Breast epithelium (tissue), 4 donors: ENCODE measurements around the gene TAF10. TPM values are rescaled to one million over a fixed set of nuclear protein-coding genes. Genes with fewer than 3 reads are reported as not detected.

Source experiments
- DNase-seq, 2 donors: peaks; one replicate each; pipeline ENCODE4 v3.0.0-alpha.2; 2019; ENCODE audit warnings: low spot score in 2 of 2
- H3K27ac ChIP-seq, 2 donors: fragments of 200-600 bp; sonication (generic) in 1 of 2; one replicate each; pipeline ENCODE4 v1.5.1; 2016 to 2019; ENCODE audit warnings: mild to moderate bottlenecking in 1 of 2
- H3K27me3 ChIP-seq, 2 donors: fragments of 200-600 bp; sonication (generic) in 1 of 2; one replicate each; pipeline versions ENCODE4 v1.5.1 to v1.6.0; 2017 to 2019; ENCODE audit warnings: control low read depth in 1 of 2, mild to moderate bottlenecking in 1 of 2
- H3K36me3 ChIP-seq: fragments of 200-600 bp; one replicate; pipeline ENCODE4 v1.5.1; 2019
- H3K4me1 ChIP-seq, 2 donors: fragments of 200-600 bp; sonication (generic); one replicate each; pipeline ENCODE4 v1.5.1; 2016 to 2019; ENCODE audit warnings: control low read depth in 1 of 2
- H3K4me3 ChIP-seq, 3 donors: fragments of 200-600 bp; sonication (generic); 1 replicate in 2 of 3; 2 replicates in 1 of 3; pipeline ENCODE4 v1.5.1; 2016 to 2019; ENCODE audit warnings: mild to moderate bottlenecking in 3 of 3, moderate library complexity in 2 of 3
- H3K9me3 ChIP-seq, 2 donors: fragments of 200-600 bp; sonication (generic) in 1 of 2; one replicate each; pipeline ENCODE4 v1.5.1; 2016 to 2019; ENCODE audit warnings: control low read depth in 1 of 2
- CTCF ChIP-seq, 3 donors: fragments of 450-650 bp; IDR thresholded peaks; one replicate each; pipeline ENCODE4 v1.5.1; 2016 to 2017; ENCODE audit warnings: antibody characterized with exemption in 3 of 3, mild to moderate bottlenecking in 3 of 3, moderate library complexity in 3 of 3
- POLR2A ChIP-seq: fragments of 450-650 bp; IDR thresholded peaks from one replicate; pipeline ENCODE4 v1.6.1; 2016; ENCODE audit warnings: antibody characterized with exemption, mild to moderate bottlenecking, moderate library complexity
- POLR2AphosphoS5 ChIP-seq, 3 donors: sonication (generic); formaldehyde crosslinking; IDR thresholded peaks; one replicate each; pipeline ENCODE4 v1.6.1; 2017; ENCODE audit warnings: antibody characterized with exemption in 3 of 3
- intact Hi-C: fragments of 100-400 bp; cut with DNase I; formaldehyde crosslinking; loops from one replicate; pipeline ENCODE4 v1.15.1; 2023; ENCODE audit warnings: low total_unique reads
- total RNA-seq, 3 donors: library from RNA; depleted of rRNA; stranded (reverse); fragments of >200 nt; gene quantifications; one replicate each; pipeline ENCODE4 v1.1.0, GENCODE V29; 2016

Gene TAF10
- total RNA-seq, 3 donors from 2014 or later, result 45.4 to 82.6 (median 54.7) TPM

GRCh38 chr11:6579681-6580080 is 32.3 kb downstream of the TAF10 start:
- no peak for TF ChIP-seq POLR2A
- TF ChIP-seq CTCF (IDR thresholded peaks at IDR 0.05), result no peak
- no peak for TF ChIP-seq POLR2AphosphoS5 (IDR thresholded peaks at IDR 0.05)
- intact Hi-C loops, result no loop called here
- H3K9me3 ChIP-seq, result peaks cover 8% of the 10 kb centered on the region in 2 donors
- peaks cover 0 to 5% of the 10 kb centered on the region in 2 donors for H3K4me1 ChIP-seq
- DNase-seq, result no peak
- no peaks in the 10 kb centered on the region for H3K27me3 ChIP-seq
- no peak overlapping the region for H3K27ac ChIP-seq
- H3K36me3 ChIP-seq, result no peaks in the 10 kb centered on the region
- H3K4me3 ChIP-seq, result no peak overlapping the region

GRCh38 chr11:6578134-6578533 is 33.9 kb downstream of the TAF10 start:
- intact Hi-C loops, result no loop called here

GRCh38 chr11:6576471-6577373 is 35.3 kb downstream of the TAF10 start:
- H3K27ac ChIP-seq, result peak overlapping the region; percentile 64 to 67
- H3K27me3 ChIP-seq, result no peaks in the 10 kb centered on the region
- no peak for DNase-seq
- H3K4me1 ChIP-seq, result peaks cover 0 to 5% of the 10 kb centered on the region in 2 donors
- no peaks in the 10 kb centered on the region for H3K36me3 ChIP-seq
- intact Hi-C loops, result no loop called here
- TF ChIP-seq CTCF (IDR thresholded peaks at IDR 0.05) (no peak), POLR2A (no peak), POLR2AphosphoS5 (IDR thresholded peaks at IDR 0.05) (no peak)
- H3K4me3 ChIP-seq, result no peak overlapping the region
- H3K9me3 ChIP-seq, result no peaks in the 10 kb centered on the region

More at GRCh38 chr11:6578134-6578533, 33.9 kb downstream of the TAF10 start:
- H3K4me3 ChIP-seq, result no peak overlapping the region
- H3K27ac ChIP-seq, result no peak overlapping the region
- H3K4me1 ChIP-seq, result peaks cover 0 to 5% of the 10 kb centered on the region in 2 donors
- H3K9me3 ChIP-seq, result peaks cover 0 to 3% of the 10 kb centered on the region in 2 donors
- no peak for DNase-seq
- H3K27me3 ChIP-seq, result no peaks in the 10 kb centered on the region
- TF ChIP-seq CTCF (IDR thresholded peaks at IDR 0.05), result no peak
- no peak for TF ChIP-seq POLR2AphosphoS5 (IDR thresholded peaks at IDR 0.05)
- H3K36me3 ChIP-seq, result no peaks in the 10 kb centered on the region

- Histone ChIP-seq H3K4me1 (peaks cover 0 to 5% of the 10 kb centered on the region in 2 donors), H3K36me3 (no peaks in the 10 kb centered on the region), H3K4me3 (no peak overlapping the region), H3K27me3 (no peaks in the 10 kb centered on the region), H3K9me3 (no peaks in the 10 kb centered on the region), H3K27ac (no peak overlapping the region)
- intact Hi-C loops, result no loop called here
- TF ChIP-seq POLR2AphosphoS5 (IDR thresholded peaks at IDR 0.05), result no peak
- no peak for TF ChIP-seq CTCF (IDR thresholded peaks at IDR 0.05)
- no peak for TF ChIP-seq POLR2A
- DNase-seq, result no peak
Observed at GRCh38 chr11:6574816-6575715, 37.0 kb downstream of the TAF10 start.
